Mammary epithelial cell (primary cell): ENCODE data around the gene SCGB1D2.

Source experiments
- EZH2 ChIP-seq: IDR thresholded peaks from 2 replicates; pipeline ENCODE4 v1.6.1; 2012; ENCODE audit warnings: low read length, inconsistent platforms, borderline replicate concordance
- TF ChIP-seq, protein P1 (sequence below), 2 donors: IDR thresholded peaks in 1 of 2; conservative IDR thresholded peaks in 1 of 2; 2 replicates each; pipeline ENCODE4 v1.5.1; 2011 to 2012; ENCODE audit warnings: inconsistent platforms in 2 of 2, low read length in 2 of 2, mild to moderate bottlenecking in 2 of 2, control low read depth in 1 of 2, low read depth in 1 of 2; ENCODE audit not compliant: insufficient read depth in 1 of 2; ENCODE audit errors: extremely low read depth in 1 of 2

- TF ChIP-seq, protein P1, sequence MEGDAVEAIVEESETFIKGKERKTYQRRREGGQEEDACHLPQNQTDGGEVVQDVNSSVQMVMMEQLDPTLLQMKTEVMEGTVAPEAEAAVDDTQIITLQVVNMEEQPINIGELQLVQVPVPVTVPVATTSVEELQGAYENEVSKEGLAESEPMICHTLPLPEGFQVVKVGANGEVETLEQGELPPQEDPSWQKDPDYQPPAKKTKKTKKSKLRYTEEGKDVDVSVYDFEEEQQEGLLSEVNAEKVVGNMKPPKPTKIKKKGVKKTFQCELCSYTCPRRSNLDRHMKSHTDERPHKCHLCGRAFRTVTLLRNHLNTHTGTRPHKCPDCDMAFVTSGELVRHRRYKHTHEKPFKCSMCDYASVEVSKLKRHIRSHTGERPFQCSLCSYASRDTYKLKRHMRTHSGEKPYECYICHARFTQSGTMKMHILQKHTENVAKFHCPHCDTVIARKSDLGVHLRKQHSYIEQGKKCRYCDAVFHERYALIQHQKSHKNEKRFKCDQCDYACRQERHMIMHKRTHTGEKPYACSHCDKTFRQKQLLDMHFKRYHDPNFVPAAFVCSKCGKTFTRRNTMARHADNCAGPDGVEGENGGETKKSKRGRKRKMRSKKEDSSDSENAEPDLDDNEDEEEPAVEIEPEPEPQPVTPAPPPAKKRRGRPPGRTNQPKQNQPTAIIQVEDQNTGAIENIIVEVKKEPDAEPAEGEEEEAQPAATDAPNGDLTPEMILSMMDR (conservative IDR thresholded peaks at IDR 0.05 in 1 of 2, IDR thresholded peaks at IDR 0.05 in 1 of 2; ENCODE audit: extremely low read depth in 1 of 2, insufficient read depth in 1 of 2, low read depth in 1 of 2, low read length in 2 of 2), result peak; percentile 48 to 58
- no peak for TF ChIP-seq EZH2
Measured at GRCh38 chr11:62269654-62270278, 27.7 kb downstream of the SCGB1D2 start, which contains the start of gene SCGB2A2.
